ENCODE data around the gene FBXL14.

FBXL14 gene

DNA sequence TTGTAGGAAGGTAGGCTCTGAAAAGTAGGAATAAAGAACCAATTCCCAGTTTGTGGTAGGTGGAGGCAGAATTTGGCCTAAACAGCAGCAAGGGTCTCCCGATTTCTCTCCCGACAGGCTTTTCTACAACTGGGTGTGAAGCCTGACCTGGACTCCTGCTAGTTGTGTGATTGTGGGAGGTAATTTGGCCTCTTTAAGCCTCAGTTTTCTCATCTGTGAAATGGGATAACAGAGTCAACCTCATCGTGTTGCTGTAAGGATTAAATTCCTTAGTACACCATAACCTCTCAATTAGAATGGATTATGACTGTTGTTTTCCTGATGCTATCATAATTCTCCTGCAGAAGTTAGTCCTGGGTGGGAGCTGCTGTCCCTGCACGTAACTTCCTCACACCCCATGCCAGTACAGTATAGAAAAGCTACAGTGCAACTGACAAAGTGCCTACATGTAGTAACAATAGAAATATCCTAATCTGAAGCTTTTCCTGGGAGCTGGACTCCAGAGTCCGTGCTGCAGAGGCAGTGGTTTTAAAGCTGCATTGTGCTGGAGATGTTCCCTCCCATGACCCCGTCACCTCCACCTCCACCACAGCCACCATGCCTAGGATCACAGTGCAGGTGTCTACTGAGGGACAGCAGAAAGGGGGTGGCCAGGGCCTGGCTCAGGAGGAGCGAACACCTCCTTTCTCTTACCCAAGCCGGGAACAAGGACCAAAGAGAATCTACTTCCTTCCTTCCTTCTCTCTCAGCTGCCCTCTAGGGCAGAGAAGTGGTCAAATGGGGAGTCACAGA lies 76.5 kb downstream of the FBXL14 start:
- no peak for DNase-seq (ENCODE audit: low read depth in 1 of 2, low spot score in 1 of 2)

DNA sequence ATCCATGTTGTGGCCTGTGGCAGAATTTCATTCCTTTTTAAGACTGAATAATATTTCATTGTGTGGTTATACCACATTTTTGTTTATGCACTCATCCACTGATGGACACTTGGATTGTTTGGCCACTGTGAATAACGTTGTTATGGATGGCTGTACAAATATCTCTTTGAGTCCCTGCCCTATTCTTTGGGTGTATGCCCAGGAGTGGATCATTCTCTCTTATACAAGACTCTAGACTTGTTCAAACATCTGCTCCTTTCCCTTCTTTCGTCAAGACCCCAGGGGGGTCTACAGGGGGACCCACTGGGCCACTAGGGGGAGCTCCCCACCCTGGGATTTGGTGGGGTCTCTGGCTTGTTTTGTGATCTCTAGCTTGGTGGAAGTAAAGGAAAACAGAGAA lies 77.4 kb downstream of the FBXL14 start:
- no peak for DNase-seq (ENCODE audit: low read depth in 1 of 2, low spot score in 1 of 2)
